Mesothelial cell of epicardium (in vitro differentiated cells): ENCODE measurements around the gene TOLLIP. TPM values are rescaled to one million over a fixed set of nuclear protein-coding genes. Genes with fewer than 3 reads are reported as not detected.
"Not testable (repeated sequence)": the region's sequence is repeated elsewhere in the genome, so short reads cannot be mapped to it uniquely, and the experiment has no call there.

Experiments
- DNase-seq, 2 experiments: peaks; one replicate each; pipeline ENCODE4 v3.0.0; 2021; ENCODE audit warnings: low spot score in 2 of 2; ENCODE audit not compliant: unreplicated experiment in 2 of 2
- H3K27ac Mint-ChIP-seq: 2 replicates; pipeline ENCODE4 v1.8.0; 2021; ENCODE audit warnings: mixed read lengths
- H3K27me3 Mint-ChIP-seq: 2 replicates; pipeline ENCODE4 v1.8.0; 2021; ENCODE audit warnings: low read depth, mixed read lengths
- H3K36me3 Mint-ChIP-seq: 2 replicates; pipeline ENCODE4 v1.8.0; 2021; ENCODE audit warnings: mixed read lengths
- H3K4me1 Mint-ChIP-seq: 2 replicates; pipeline ENCODE4 v1.8.0; 2021; ENCODE audit warnings: mixed read lengths
- H3K4me3 Mint-ChIP-seq: 2 replicates; pipeline ENCODE4 v1.8.0; 2021; ENCODE audit warnings: mild to moderate bottlenecking, moderate library complexity, mixed read lengths
- H3K9me3 Mint-ChIP-seq: 2 replicates; pipeline ENCODE4 v1.8.0; 2021; ENCODE audit warnings: mixed read lengths
- total RNA-seq: library from RNA; stranded (reverse); gene quantifications from 3 replicates; pipeline ENCODE4 v1.2.1, GENCODE V29; 2021
- TF ChIP-seq, protein P1 (sequence below): fragments of 200-600 bp; sonication (generic); IDR thresholded peaks from one replicate; pipeline ENCODE4 v1.5.0; 2021; ENCODE audit warnings: antibody characterized with exemption; ENCODE audit not compliant: unreplicated experiment

The TOLLIP gene
- total RNA-seq, 1 donor from 2014 or later = 43.2 TPM

DNA sequence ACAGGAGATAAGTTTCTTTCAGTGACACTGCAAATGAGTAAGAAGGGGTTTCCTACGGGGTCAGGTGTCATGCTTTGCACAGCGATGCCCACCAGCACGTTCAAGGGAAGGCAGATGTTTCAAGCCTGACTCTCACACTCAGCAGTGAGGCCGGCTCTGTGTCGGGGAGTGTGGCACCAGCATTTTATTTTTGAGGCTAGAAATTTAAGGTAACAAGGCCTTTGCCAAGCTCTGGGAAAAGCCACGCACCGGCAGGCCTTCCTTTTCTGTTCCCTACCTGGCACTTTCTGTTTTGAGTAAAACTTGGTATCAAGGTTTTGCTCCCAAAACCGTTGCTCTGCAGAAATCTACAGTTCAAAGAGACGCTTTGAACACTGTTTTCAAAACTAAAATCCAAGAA lies 38.0 kb downstream of the TOLLIP start:
- H3K9me3 Mint-ChIP-seq = peaks cover 4% of the 10 kb centered on the region
- no peak for DNase-seq
- no peaks in the 10 kb centered on the region for H3K27me3 Mint-ChIP-seq
- TF ChIP-seq, protein P1, sequence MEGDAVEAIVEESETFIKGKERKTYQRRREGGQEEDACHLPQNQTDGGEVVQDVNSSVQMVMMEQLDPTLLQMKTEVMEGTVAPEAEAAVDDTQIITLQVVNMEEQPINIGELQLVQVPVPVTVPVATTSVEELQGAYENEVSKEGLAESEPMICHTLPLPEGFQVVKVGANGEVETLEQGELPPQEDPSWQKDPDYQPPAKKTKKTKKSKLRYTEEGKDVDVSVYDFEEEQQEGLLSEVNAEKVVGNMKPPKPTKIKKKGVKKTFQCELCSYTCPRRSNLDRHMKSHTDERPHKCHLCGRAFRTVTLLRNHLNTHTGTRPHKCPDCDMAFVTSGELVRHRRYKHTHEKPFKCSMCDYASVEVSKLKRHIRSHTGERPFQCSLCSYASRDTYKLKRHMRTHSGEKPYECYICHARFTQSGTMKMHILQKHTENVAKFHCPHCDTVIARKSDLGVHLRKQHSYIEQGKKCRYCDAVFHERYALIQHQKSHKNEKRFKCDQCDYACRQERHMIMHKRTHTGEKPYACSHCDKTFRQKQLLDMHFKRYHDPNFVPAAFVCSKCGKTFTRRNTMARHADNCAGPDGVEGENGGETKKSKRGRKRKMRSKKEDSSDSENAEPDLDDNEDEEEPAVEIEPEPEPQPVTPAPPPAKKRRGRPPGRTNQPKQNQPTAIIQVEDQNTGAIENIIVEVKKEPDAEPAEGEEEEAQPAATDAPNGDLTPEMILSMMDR = no peak
- peaks cover 6% of the 10 kb centered on the region for H3K36me3 Mint-ChIP-seq
- no peaks in the 10 kb centered on the region for H3K4me1 Mint-ChIP-seq
- no peak overlapping the region for H3K4me3 Mint-ChIP-seq
- H3K27ac Mint-ChIP-seq = no peak overlapping the region

DNA sequence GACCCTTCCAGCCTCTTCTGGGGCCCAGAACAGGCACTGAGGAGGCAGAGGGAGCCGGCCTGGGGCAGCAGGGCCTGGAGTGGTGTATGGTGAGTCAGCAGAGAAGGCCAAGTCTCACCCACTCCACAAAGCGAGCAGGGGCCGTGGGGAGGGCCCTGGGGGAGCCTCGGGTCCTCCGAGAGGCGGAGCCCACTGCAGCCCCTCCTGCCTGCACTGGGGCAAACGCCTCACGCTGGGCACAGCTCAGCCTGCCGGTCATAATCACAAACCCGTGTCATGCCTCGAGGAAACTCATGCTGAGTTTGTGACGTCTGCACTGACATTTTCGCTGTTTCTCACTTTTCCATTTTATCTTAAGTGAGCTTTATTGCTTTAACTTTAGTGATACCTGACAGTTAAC lies 38.4 kb downstream of the TOLLIP start:
- H3K4me1 Mint-ChIP-seq = no peaks in the 10 kb centered on the region
- no peak overlapping the region for H3K27ac Mint-ChIP-seq
- H3K36me3 Mint-ChIP-seq = peaks cover 3% of the 10 kb centered on the region
- peaks cover 4% of the 10 kb centered on the region for H3K9me3 Mint-ChIP-seq
- no peak for DNase-seq
- TF ChIP-seq, protein P1 = no peak
- H3K27me3 Mint-ChIP-seq = no peaks in the 10 kb centered on the region
- no peak overlapping the region for H3K4me3 Mint-ChIP-seq

DNA sequence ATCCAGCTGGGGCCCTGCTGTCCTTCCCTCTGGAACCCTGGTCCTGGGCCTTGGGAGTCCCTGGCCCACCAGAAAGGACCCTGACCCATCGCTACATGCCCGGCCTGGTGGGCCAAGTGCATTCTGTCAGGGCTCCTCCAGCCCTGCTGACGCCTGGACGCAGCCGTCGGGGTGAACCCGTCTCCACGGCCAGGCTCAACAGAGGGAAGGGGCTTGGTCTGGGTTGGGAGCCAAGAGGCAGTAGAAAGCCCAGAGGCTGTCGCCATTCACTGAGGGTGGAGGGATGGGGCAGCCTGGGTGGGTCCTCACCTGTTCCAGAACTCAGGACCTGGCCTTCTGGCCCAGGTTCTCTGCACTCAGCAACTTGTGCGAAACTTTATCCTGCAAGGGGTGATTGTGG lies 39.0 kb downstream of the TOLLIP start:
- H3K4me3 Mint-ChIP-seq = no peak overlapping the region
- no peaks in the 10 kb centered on the region for H3K4me1 Mint-ChIP-seq
- peaks cover 4% of the 10 kb centered on the region for H3K9me3 Mint-ChIP-seq
- no peak overlapping the region for H3K27ac Mint-ChIP-seq
- TF ChIP-seq, protein P1 = no peak
- peaks cover 3% of the 10 kb centered on the region for H3K36me3 Mint-ChIP-seq
- no peaks in the 10 kb centered on the region for H3K27me3 Mint-ChIP-seq
- no peak for DNase-seq

DNA sequence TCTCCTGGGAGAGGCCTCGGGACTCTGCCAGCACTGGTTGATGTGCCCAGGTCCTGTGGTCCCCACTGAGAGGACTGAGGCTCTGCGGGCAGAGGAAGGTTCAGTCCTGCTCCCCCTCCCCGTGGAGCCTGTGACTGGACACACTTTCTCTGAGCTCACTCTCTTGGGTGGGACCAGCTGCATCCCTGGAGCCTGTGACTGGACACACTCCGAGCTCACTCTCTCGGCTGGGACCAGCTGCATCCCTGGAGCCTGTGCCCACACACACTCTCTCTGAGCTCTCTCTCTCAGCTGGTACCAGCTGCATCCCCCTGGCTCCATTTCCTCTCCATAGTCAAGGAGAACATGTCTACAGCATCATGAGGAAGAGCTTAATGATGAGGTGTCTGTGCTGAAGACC lies 39.5 kb downstream of the TOLLIP start:
- no peak for DNase-seq

DNA sequence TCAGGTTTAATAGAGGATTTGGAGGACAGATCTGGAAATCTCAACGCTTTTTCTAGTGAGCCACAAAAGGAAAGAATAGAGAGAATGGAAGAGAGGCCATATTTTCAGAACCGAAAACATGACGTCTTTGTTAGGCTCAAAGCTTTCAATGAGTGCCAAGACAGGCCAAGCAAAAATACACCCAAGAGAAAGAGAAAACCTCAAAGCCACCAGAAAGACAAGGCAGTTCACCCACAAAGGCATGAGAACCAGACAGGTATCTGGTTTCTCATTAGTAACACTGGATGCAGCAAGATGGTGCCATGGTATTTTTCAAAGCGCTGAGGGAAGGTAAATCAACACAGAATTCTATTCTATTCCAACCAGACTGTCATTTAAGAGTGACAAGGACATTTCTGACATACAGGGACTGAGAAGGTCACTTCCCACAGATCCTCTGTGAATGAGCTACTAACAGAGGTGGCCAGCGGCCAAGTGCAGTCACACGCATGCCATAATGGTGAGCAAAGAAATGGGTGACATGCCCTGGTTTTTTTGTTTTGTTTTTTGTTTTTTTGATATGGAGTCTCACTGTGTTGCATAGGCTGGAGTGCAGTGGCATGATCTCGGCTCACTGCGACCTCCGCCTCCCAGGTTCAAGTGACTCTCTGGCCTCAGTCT lies 41.9 kb downstream of the TOLLIP start:
- peaks cover 2% of the 10 kb centered on the region for H3K36me3 Mint-ChIP-seq
- TF ChIP-seq, protein P1 = no peak
- no peak overlapping the region for H3K27ac Mint-ChIP-seq
- H3K27me3 Mint-ChIP-seq = no peaks in the 10 kb centered on the region
- no peak for DNase-seq
- no peak overlapping the region for H3K4me3 Mint-ChIP-seq
- H3K4me1 Mint-ChIP-seq = peaks cover 2% of the 10 kb centered on the region
- H3K9me3 Mint-ChIP-seq = peaks cover 12% of the 10 kb centered on the region

More for the DNA sequence above, 39.5 kb downstream of the TOLLIP start:
- TF ChIP-seq, protein P1 = no peak
- Mint-ChIP-seq H3K27me3 (no peaks in the 10 kb centered on the region), H3K4me1 (no peaks in the 10 kb centered on the region), H3K27ac (no peak overlapping the region), H3K4me3 (no peak overlapping the region), H3K36me3 (peaks cover 4% of the 10 kb centered on the region), H3K9me3 (peaks cover 6% of the 10 kb centered on the region)

DNA sequence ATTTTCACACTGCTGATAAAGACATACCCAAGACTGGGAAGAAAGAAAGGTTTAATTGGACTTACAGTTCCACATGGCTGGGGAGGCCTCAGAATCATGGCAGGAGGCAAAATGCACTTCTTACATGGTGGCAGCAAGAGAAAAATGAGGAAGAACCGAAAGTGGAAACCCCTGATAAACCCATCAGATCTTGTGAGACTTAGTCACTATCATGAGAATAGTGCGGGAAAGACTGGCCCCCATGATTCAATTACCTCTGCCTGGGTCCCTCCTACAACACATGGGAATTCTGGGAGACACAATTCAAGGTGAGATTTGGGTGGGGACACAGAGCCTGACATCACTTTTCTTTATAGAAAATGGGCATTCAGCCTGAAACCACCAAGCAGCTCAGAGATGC lies 42.5 kb downstream of the TOLLIP start:
- not testable (repeated sequence) for H3K4me3 Mint-ChIP-seq, H3K27me3 Mint-ChIP-seq, H3K36me3 Mint-ChIP-seq, H3K4me1 Mint-ChIP-seq, H3K27ac Mint-ChIP-seq, DNase-seq
- peaks cover 12% of the 10 kb centered on the region for H3K9me3 Mint-ChIP-seq

DNA sequence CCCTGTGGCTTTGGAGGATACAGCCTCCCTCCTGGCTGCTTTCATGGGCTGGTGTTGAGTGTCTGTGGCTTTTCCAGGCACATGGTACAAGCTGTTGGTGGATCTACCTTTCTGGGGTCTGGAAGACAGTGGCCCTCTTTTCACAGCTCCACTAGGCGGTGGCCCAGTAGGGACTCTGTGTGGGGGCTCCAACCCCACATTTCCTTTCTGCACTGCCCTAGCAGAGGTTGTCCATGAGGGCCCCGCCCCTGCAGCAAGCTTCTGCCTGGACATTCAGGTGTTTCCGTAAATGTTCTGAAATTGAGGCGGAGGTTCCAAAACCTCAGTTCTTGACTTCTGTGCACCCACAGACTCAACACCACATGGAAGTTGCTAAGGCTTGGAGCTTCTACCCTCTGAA lies 44.0 kb downstream of the TOLLIP start:
- not testable (repeated sequence) for H3K4me3 Mint-ChIP-seq, H3K36me3 Mint-ChIP-seq, H3K27me3 Mint-ChIP-seq, H3K4me1 Mint-ChIP-seq, DNase-seq, H3K27ac Mint-ChIP-seq
- peaks cover 12% of the 10 kb centered on the region for H3K9me3 Mint-ChIP-seq

DNA sequence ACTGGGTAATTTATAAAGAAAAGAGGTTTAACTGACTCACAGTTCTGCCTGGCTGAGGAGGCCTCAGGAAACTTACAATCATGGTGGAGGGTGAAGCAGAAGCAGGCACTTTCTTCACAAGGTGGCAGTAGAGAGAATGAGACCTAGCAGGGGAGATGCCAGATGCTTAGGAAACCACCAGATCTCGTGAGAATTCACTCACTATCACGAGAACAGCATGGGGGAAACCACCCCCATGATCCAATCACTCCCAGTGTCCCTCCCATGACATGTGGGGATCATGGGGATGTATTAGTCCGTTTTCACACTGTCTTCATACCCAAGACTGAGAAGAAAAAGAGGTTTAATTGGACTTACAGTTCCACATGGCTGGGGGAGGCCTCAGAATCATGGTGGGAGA lies 45.0 kb downstream of the TOLLIP start:
- not testable (repeated sequence) for DNase-seq, H3K4me3 Mint-ChIP-seq

More for the DNA sequence above, 45.0 kb downstream of the TOLLIP start:
- not testable (repeated sequence) for H3K27ac Mint-ChIP-seq, H3K4me1 Mint-ChIP-seq, H3K27me3 Mint-ChIP-seq, H3K36me3 Mint-ChIP-seq
- peaks cover 12% of the 10 kb centered on the region for H3K9me3 Mint-ChIP-seq
